Smooth muscle cell (in vitro differentiated cells): Measurements from ENCODE around the gene METTL9. TPM values are rescaled to one million over a fixed set of nuclear protein-coding genes. Genes with fewer than 3 reads are reported as not detected.
A peak's percentile ranks its signal among the peaks of the same experiment; 100 is the strongest.

Experiments
- DNase-seq: peaks from one replicate; lab custom pipeline; 2025; ENCODE audit not compliant: unreplicated experiment; lab: John Stamatoyannopoulos, UW
- H2AFZ ChIP-seq: fragments of 200-600 bp; sonication (generic); 2 replicates; pipeline ENCODE4 v1.6.0; 2016; ENCODE audit warnings: antibody characterized with exemption, low read depth, mild to moderate bottlenecking
- H3F3A ChIP-seq: fragments of 200-600 bp; sonication (generic); 2 replicates; pipeline ENCODE4 v1.6.0; 2017; ENCODE audit warnings: antibody characterized with exemption, low read depth
- H3K27ac ChIP-seq: fragments of 200-600 bp; sonication (generic); 2 replicates; pipeline ENCODE4 v1.5.1; 2016; ENCODE audit warnings: low read depth, mild to moderate bottlenecking
- H3K27me3 ChIP-seq: fragments of 200-600 bp; sonication (generic); 2 replicates; pipeline ENCODE4 v1.6.1; 2016; ENCODE audit warnings: low read depth, mild to moderate bottlenecking
- H3K36me3 ChIP-seq: fragments of 200-600 bp; sonication (generic); 2 replicates; pipeline ENCODE4 v1.5.1; 2016; ENCODE audit warnings: low read depth
- H3K4me1 ChIP-seq: fragments of 200-600 bp; sonication (generic); 2 replicates; pipeline ENCODE4 v1.5.1; 2016; ENCODE audit warnings: low read depth
- H3K4me2 ChIP-seq: fragments of 200-600 bp; sonication (generic); 2 replicates; pipeline ENCODE4 v1.6.0; 2016; ENCODE audit warnings: mild to moderate bottlenecking
- H3K4me3 ChIP-seq: fragments of 200-600 bp; sonication (generic); 2 replicates; pipeline ENCODE4 v1.5.1; 2016; ENCODE audit warnings: mild to moderate bottlenecking
- H3K79me2 ChIP-seq: fragments of 200-600 bp; sonication (generic); 2 replicates; pipeline ENCODE4 v1.6.0; 2016; ENCODE audit warnings: low read depth, mild to moderate bottlenecking
- H3K9ac ChIP-seq: fragments of 200-600 bp; sonication (generic); 2 replicates; pipeline ENCODE4 v1.6.0; 2016; ENCODE audit warnings: low read depth
- H3K9me3 ChIP-seq: fragments of 200-600 bp; sonication (generic); replicated peaks from 2 replicates; pipeline ENCODE4 v1.5.1; 2016; ENCODE audit warnings: low read depth
- H4K20me1 ChIP-seq: fragments of 200-600 bp; sonication (generic); 2 replicates; pipeline ENCODE4 v1.6.0; 2016; ENCODE audit warnings: low read depth
- WGBS: methylation state at CpG from one replicate; pipeline ENCODE4 v1.1.7; 2016; ENCODE audit warnings: low lambda C conversion rate; 5-methylcytosine and 5-hydroxymethylcytosine counted together
- polyA plus RNA-seq: library from polyadenylated mRNA; unstranded; fragments of >200 nt; fragmentation: Nextera tagmentation; extraction: Ambion mirVana; gene quantifications from 2 replicates; pipeline ENCODE4 v1.2.1, GENCODE V29; 2016
- total RNA-seq: library from RNA; depleted of rRNA; stranded (reverse); fragments of >200 nt; gene quantifications from 2 replicates; pipeline ENCODE4 v1.2.3, GENCODE V29; 2014
- TF ChIP-seq, protein P1 (sequence below): fragments of 200-600 bp; sonication (generic); IDR thresholded peaks from 2 replicates; pipeline ENCODE4 v1.5.1; 2017; ENCODE audit warnings: borderline replicate concordance, mild to moderate bottlenecking, antibody characterized with exemption; ENCODE audit not compliant: insufficient read depth, poor library complexity, severe bottlenecking

Gene METTL9
- total and polyA plus RNA-seq, 2 experiments from 2014 or later, result 97.5 to 157 TPM

DNA sequence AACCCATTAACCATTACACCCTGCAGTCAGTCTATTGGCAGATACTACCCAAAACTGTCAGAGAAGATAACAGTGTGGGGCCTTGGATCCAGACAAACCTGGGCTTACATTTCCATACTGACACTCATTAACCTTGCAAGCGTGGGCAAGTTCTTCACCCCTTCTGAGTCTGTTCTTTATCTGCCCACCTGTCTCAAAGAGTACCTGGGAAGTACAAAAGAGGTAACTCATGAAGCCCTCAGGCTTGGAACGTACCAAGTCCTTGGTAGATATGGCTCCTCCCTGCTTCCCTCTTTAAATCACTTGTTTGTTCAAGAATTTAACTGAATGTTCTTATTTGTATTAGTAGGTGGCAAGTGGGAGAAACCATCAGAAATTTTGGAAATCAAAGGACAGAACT is 55.5 kb downstream of the METTL9 start:
- no peaks in the 10 kb centered on the region for H3F3A ChIP-seq
- H3K36me3 ChIP-seq, result peaks cover 7% of the 10 kb centered on the region
- no peak overlapping the region for H3K4me2 ChIP-seq
- H3K9me3 ChIP-seq, result no peaks in the 10 kb centered on the region
- no peaks in the 10 kb centered on the region for H3K27me3 ChIP-seq
- peaks cover 18% of the 10 kb centered on the region for H3K79me2 ChIP-seq
- no peak for DNase-seq
- no peaks in the 10 kb centered on the region for H3K4me1 ChIP-seq
- no peak overlapping the region for H2AFZ ChIP-seq
- TF ChIP-seq, protein P1, sequence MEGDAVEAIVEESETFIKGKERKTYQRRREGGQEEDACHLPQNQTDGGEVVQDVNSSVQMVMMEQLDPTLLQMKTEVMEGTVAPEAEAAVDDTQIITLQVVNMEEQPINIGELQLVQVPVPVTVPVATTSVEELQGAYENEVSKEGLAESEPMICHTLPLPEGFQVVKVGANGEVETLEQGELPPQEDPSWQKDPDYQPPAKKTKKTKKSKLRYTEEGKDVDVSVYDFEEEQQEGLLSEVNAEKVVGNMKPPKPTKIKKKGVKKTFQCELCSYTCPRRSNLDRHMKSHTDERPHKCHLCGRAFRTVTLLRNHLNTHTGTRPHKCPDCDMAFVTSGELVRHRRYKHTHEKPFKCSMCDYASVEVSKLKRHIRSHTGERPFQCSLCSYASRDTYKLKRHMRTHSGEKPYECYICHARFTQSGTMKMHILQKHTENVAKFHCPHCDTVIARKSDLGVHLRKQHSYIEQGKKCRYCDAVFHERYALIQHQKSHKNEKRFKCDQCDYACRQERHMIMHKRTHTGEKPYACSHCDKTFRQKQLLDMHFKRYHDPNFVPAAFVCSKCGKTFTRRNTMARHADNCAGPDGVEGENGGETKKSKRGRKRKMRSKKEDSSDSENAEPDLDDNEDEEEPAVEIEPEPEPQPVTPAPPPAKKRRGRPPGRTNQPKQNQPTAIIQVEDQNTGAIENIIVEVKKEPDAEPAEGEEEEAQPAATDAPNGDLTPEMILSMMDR, result no peak
- H3K4me3 ChIP-seq, result no peak overlapping the region
- WGBS, result 79% methylated on average over 2 of the region's 2 CpGs
- peak overlapping the region; percentile 24 for H3K27ac ChIP-seq
- H4K20me1 ChIP-seq, result peaks cover 52% of the 10 kb centered on the region
- H3K9ac ChIP-seq, result no peak overlapping the region

DNA sequence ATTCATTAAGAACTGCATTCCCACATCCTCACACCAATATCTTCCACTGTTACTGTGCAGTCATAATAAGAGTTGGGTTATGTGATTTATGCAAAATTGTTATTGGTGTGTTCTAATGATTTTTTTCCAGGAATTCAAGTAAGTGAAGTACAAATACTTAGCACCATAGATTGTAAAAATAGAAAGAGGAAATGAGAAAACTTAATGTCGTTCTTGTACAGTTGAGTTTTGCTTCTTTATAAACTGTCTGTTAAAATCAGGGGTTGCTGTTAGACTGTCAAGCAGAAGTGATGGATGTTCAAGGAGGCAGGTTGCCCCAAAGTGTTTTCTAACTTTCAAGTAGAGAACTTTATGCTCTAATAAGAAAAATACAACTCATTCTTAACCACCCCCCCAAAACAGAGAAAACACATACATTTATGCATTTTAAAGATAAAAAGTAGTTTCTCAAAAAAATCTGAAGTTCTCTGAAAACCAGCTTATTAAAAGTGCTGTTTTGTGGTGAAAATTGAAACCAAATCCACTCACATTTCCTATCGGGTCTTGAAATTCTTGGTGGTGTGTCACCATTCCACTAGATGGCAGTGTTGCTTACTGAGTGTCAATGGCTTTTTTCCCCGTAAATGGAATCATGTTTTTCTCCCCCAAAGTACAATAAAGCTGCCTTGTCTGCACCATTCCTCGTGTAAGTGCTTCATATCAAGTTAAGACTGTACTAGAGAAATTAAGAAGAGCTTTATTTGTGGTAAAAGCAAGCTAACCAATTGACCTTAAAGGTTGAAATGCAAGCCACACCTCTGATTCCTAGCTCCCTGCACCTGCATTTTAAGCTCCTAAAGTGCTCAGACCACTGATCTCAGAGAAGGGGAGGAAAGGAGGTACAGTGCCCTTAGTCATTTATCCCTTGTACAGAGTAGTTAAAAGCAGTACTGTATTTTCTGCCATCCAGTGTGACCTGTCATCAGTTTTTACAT is 57.7 kb downstream of the METTL9 start:
- no peak overlapping the region for H3K4me3 ChIP-seq
- no peak overlapping the region for H3K4me2 ChIP-seq
- no peaks in the 10 kb centered on the region for H3K4me1 ChIP-seq
- DNase-seq, result no peak
- H3K36me3 ChIP-seq, result peaks cover 7% of the 10 kb centered on the region
- no peak overlapping the region for H3K9ac ChIP-seq
- H3K9me3 ChIP-seq, result no peaks in the 10 kb centered on the region
- H3K27me3 ChIP-seq, result no peaks in the 10 kb centered on the region
- H3K79me2 ChIP-seq, result peaks cover 4% of the 10 kb centered on the region
- 28% methylated on average over 4 of the region's 4 CpGs for WGBS
- H4K20me1 ChIP-seq, result peaks cover 31% of the 10 kb centered on the region
- no peak overlapping the region for H3K27ac ChIP-seq
- no peaks in the 10 kb centered on the region for H3F3A ChIP-seq
- H2AFZ ChIP-seq, result no peak overlapping the region
- TF ChIP-seq, protein P1, result peak; percentile 71

DNA sequence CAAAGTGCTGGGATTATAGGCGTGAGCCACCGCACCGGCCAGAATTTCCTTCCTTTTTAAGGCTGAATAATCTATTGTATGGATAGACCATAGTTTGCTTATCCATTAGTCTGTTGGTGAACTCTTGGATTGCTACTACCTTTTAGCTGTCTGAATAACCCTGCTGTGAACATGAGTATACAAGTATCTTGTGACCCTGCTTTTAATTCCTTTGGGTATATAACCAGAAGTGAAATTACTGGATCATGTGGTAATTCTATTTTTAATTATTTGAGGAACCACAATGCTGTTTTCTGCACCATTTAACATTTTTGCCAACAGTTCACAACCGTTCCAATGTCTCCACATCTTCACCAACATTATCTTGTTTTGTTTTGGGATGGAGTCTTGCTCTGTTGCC is 59.7 kb downstream of the METTL9 start:
- H3K4me3 ChIP-seq, result no peak overlapping the region
- no peak overlapping the region for H3K4me2 ChIP-seq
- H3K9me3 ChIP-seq, result no peaks in the 10 kb centered on the region
- H4K20me1 ChIP-seq, result peaks cover 11% of the 10 kb centered on the region
- no peak overlapping the region for H3K9ac ChIP-seq
- no peaks in the 10 kb centered on the region for H3K4me1 ChIP-seq
- peaks cover 7% of the 10 kb centered on the region for H3K36me3 ChIP-seq
- H2AFZ ChIP-seq, result no peak overlapping the region
- no peaks in the 10 kb centered on the region for H3F3A ChIP-seq
- no peaks in the 10 kb centered on the region for H3K79me2 ChIP-seq
- TF ChIP-seq, protein P1, result no peak
- 100% methylated on average over 4 of the region's 4 CpGs for WGBS
- H3K27ac ChIP-seq, result no peak overlapping the region
- DNase-seq, result no peak
- H3K27me3 ChIP-seq, result peaks cover 18% of the 10 kb centered on the region
